CMK (cell line): ENCODE results near the gene ARFGAP3.
A peak's percentile ranks its signal among the peaks of the same experiment; 100 is the strongest.
"Not testable (repeated sequence)": the region's sequence is repeated elsewhere in the genome, so short reads cannot be mapped to it uniquely, and the experiment has no call there.

Experiments
- DNase-seq: peaks from one replicate; pipeline ENCODE4 v3.0.0-alpha.2; 2010; ENCODE audit warnings: low read depth

ARFGAP3 gene

DNA sequence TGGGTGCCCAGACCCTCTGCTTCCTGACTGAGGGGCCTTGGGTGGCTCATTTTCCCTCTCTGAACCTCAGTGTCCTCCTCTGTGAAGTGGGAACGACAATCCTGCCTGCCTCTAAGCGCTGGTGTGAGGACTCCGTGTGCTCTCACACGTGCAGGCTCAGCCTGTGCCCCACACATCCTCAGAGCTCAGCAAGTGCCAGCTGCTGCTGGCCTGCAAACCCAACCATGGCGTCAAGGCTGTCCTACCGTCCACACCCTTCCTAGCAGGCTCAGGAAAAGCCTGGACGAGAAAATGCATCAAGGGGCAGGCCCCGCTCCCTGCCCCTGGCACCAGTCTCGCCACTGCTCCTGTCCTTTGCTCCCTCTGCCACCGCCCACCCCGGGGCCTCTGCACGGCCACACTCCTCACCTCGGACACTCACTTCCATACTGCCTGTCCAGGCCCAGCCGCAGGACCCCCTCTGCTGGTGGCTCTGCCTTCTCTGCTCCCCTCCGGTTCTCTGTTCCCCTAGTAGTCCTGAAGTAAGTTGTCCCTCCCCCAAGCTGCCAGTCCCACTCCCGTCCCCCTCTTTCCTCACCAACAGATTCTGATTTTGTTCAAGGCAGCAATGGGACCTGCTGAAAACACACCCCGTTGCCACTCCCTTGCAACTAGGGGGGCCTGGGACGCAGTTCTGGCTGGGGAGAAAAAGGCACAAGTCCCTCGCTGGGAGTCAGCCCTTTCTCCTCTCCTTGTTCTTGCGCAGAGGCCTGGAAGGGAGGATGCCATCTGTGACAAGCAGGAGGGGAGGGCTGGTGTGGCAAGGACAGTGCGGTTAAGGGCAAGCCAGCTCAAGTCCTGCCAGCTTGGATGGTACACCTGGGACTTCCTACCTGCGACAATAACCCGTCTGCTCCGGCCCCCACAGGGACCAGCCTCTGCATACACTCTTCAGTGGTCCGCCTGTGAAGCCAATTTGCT is 62.2 kb downstream of the ARFGAP3 start:
- DNase-seq, result no peak

DNA sequence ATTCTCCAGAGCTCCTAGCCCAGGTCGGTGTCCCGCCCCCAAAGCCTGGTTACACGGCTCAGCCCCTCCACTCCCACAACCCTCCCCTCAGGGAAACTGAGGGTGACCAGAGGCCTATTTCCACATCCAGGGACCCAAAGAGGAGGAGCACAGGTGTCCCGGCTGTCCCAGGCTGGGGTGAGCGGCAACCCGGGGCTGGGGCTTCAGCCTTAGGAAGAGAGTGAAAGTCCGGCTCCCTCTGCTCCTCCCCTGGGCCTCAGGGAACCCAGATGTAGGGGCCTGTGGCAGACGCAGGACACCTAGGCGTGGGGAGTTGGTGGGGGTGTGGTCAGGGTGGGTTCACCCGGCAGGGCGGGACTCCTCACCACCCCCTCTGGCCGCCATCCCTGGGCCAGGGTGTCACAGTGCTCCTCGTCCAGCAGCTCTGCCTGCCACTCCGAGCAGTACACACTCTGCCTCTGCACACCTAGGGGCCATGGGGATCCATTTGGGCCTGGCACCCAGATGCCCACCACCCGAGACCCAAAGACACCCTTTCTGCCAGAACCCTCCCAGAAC is 63.1 kb downstream of the ARFGAP3 start:
- DNase-seq, result no peak

DNA sequence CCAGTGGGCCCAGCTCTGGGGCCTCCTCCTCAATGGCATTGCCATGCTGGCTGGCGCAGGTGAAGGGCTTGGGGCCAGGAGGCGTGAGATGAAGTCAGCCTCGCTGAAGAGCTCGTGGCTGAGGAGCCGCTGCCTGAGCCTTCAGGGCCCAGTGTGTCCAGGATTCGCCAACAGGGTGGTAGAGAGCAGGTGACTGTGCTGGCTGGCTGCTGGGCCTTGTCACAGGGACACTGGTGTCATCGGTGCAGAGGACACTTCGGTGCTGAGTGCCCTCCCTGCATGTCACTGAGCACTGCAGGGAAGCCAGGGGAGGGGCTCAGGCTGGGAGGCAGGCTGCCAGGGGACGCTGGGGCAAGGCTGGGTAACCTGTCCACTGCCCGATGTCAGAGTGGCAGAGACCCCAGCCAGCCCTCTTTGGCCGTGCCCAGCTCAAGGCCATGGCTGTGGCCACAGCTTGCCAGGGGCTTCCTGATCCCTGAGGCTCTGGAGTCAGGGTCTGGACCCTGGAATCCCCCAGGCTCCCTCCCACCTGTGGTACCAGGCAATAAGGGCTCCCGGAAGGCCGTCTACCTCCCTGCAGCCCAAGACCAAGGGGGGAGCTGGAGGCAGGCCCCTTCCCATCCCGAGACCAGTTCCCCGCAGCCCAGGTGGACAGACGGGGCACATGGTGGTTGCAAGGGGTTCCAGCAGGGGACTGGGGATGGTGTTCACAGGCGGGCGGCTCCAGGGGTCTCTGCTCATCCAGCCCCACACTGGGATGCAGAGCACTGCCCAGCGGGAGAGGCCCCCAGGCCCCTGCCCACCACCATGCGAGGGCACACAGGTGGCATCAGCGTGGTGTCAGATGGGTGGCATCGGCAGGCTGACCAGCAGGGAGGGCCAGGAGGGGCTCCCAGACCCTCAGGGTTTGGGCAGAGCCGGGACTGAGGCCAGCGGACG is 63.9 kb downstream of the ARFGAP3 start:
- no peak for DNase-seq

DNA sequence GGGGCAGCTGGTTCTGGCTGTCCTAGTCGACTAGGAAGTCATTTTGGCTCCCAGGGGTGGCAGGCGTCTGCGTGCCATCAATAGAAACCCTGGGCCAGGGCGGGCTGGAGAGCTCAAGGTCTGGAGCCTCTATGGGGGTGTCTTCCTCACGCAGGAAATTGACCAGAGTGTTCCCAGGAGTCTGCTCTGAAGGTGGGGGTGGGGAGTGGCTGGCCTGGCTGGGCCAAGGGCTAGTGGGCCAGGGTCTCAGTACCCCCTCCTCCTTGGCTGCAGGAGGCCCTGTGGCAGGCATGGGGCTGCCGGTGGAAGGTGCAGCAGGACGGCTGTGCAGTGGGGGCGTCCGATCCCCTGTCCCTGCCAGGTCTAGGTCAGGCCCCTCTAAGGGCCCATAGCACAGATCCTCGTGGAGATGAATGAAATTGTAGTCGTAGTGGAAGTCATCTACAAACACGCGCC is 64.6 kb downstream of the ARFGAP3 start:
- DNase-seq, result no peak

DNA sequence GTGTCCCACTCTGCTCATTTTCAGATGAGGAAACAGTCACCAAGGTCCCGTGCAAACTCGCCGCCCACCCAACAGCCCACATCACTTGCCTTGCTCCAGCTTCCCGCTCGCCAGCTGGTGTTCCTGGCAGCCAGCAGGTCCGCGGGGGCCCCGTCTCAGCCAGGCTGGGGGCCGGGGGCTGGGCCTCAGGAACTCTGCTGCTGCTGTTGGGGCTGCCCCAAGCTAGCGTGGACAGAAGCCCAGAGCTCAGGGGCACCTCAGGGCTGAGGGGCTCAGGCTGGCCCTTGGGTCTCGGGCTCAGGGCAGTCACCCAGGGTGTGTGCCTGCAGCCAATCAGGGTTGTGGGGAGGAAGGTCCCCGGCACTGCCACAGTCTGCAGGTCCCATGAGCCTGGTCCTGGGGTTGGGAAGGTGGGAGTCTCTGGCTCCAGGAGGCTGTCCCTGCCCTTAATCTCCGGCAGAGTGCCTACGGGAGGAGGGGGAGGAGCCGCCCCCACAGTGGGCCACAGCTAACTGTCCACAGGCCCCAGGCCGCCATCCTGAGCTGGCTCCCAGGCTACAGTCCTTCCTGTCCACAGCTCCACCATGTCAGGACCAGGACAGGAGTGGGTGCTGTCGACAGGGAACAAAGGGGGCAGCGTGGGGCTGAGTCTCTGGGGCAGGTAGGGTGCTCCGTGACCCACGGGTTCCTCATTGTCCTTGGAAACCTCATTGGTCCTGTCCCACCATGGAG is 65.2 kb downstream of the ARFGAP3 start:
- no peak for DNase-seq

DNA sequence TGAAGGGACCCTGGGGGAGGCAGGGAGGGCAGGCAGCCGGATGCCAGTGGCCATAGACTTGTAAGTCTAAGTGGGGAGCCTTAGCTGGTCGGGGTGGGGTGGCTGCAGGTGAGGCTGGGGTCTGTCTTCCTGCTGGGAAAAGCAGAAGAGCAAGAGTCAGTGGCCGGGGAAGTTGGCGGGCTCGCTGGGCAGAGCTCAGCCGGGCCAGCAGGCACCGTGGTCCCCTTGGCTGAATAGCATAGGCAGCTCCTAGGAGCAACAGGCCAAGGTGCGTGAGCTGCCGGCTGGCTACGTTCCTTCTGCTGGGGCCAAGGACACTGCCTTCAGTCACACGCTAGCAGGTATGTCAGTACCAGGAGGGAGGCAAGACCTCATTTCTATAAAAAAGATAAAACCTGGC is 68.6 kb downstream of the ARFGAP3 start:
- DNase-seq, result no peak

DNA sequence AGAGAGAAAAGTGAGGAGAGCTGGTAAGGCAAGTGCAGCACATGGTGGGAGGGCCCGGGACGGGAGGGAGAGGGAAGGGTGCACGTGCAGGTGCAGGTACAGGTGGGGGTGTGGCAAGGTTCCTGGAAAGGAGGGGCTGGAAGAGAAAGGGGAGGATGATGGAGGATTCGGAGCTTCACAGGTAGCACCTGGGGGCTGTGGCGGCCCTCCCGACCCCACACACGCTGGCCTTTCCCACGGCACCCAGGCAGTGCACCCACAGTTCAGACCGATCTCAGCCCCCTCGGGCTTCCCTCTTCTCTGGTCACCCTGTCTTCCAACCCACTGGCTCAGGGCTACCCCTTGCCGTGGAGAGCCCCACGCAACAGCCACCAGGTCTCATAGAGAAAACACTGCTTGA is 69.1 kb downstream of the ARFGAP3 start:
- no peak for DNase-seq

DNA sequence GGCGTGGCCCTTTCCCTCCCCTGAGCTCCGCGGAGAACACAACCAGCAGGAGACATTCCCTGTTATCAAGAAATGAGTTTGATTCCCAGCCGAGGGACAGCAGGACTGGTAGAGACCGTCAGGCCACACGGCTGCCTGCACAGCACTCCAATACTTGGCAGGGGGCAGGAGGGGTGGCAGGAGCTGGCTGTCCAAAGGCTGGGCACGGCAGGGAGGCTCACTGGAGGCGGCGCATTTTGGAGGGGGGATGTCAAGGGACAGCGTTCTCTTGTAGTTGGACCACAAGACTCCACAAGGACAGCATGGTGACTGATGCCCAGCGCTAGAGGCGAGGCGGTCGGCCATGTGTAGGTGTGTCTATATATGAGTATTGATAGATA is 69.7 kb downstream of the ARFGAP3 start:
- DNase-seq, result no peak

DNA sequence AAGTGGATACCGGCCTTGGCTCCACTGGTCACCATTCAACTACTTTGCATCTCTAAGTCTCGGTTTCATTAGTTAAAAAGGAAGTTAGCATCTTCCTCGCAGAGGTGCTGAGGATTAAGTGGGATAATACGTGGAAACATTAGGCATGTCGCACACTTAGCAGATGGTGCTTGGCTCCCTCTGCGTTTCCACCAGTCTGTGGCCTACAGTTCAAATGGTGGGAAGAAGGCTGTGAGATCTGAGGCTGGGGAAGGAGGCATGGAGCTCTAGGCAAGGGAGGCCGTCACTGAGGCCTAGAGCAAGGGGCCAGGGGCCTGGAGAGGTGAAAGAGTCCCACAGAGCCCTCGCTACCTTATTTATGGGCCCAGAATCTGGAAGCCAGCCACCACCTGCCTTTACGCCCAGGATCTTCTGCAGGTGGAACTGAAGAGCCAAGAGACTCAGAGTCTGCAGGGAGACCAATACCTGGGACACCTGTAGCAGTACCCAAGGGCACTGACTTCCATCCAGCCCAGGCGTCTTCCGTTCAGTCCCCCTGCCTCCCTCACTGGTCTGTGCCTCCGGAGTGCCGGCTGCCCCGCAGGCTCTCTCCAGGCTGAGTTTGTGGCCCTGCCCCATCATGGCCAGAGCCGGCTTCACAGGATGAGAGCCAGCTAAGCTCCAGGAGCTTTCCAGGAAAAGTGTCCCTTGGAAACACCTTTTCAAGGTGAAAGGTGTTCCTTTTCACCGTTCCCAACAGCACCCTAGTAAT is 70.3 kb downstream of the ARFGAP3 start:
- no peak for DNase-seq

DNA sequence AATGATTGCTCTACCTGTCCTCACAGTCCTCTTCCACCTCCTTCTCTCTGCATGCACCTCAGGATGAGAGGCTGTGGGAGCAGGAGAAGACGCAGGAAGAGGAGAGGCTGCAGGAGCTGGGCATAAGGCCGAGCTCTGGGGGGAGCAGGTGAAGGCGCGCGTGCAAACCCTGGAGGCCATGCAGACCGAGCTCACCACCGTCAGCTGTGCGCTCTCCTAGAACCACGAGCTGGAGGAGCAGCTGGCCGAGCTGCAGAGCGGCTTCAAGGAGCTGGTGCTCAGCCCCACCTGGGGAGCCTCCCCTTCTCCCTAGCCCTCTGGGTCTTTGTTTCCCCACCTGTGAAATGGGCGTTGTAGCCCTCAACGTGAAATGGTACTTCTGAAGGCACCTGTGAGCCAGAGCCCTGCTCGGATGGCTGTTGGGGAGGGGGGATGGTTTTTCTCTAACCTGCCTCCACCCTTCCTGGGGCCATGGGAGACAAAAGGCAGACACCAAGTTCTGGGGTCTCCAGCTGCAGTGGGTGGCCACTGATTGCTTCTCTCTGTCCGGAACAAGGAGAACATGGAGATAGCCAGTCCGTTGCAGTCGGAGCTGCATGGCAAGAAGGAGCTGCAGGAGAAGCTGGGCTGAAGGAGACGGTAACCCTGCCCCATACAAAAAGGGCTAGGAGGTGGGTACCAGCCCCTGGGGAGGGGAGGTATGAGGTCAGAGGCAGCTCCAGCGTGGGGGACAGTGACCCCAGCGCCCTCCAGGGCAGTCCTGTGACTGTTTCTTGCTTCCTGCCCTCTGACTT is 71.2 kb downstream of the ARFGAP3 start:
- DNase-seq, result no peak

DNA sequence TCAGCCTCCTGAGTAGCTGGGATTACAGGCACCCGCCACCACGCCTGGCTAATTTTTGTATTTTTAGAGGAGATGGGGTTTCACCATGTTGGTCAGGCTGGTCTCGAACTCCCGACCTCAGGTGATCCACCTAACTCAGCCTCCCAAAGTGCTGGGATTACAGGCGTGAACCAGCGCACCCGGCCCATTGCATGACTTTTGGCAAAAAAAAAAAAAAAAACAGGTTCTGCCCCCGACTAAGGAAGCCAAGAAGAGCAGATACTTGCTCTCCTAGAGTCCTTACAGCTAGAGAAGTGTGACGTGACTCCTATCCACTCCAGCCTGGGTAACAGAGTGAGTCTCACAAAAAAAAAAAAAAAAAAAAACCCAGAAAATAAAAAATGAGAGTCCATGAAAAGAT is 74.8 kb downstream of the ARFGAP3 start:
- not testable (repeated sequence) for DNase-seq

DNA sequence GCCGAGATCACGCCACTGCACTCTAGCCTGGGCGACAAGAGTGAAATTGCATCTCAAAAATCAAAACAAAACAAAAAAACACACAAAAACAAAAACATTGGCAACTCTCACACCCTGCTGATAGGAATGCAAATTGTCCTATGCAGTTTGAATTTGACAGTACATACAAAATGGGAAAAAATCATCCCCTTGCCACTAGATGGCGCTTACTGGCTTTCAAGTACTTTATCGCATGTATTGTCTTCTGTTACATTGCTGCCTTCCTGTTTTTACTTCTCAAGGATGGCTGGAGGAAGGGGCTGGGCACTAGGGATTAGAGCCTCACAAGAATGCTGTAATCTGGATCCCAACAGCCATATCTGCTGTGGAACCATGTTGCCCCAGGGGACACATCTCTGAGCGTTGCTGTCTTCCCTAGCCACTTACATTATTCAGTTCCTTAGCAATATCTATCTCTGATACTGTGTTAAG is 77.0 kb downstream of the ARFGAP3 start:
- peak; percentile 77 for DNase-seq

DNA sequence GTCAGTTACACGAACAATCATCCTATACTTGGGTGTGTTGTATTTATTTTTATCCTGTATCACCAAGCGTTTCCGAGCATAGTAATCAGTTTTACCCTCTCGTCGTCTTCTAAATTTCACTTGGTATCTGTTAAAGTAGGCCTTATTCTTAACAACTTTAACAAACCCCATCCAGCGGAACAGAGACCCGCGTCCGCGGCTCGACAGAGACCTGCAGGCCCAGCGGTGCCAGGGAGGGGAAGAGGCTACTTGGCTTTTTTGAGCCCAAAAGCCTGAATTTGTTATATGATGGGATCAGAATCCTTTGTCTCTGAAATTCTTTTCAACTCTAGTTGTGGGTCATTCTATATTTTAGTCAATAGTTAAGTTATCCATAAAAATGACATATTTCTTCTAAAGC is 79.9 kb downstream of the ARFGAP3 start:
- no peak for DNase-seq

DNA sequence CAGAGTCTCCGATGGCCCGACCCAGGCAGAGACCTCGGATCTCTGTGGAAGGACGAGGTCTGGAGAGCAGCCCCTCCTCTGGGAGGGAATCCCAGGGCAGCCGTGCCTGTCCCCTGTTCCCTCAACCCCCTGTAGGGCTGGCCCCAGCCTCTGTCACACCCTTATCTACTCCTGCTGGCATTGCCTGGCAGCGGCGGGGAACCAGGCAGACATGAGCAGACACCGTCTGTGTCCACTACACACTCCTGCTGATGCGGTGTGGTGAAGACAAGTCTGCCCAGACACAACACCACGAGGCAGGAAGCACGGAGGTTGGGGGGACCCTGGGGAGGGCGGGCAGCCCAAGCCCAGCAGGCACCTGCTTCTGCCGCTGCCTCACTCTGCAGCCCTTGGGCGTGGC is 83.9 kb downstream of the ARFGAP3 start:
- DNase-seq, result no peak

DNA sequence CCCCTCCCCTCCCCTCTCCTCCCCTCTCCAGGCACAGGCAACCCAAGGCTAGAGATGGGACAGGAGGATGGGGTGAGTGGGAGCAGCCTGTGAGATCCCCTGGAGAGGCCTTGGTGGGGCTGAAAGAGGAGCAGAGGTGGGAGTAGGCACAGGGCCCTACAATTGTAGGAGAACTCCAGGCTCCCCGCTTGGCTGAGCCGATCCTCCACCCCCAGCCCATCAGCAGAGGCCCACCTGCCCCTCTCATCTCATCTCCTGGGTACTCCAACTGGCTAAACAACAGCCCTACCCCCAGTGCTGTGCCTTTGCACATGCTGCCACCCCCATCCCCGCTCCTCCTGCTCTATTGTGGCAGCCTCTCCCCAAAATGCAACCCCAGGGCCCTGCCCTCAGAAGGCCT is 84.4 kb downstream of the ARFGAP3 start:
- no peak for DNase-seq

DNA sequence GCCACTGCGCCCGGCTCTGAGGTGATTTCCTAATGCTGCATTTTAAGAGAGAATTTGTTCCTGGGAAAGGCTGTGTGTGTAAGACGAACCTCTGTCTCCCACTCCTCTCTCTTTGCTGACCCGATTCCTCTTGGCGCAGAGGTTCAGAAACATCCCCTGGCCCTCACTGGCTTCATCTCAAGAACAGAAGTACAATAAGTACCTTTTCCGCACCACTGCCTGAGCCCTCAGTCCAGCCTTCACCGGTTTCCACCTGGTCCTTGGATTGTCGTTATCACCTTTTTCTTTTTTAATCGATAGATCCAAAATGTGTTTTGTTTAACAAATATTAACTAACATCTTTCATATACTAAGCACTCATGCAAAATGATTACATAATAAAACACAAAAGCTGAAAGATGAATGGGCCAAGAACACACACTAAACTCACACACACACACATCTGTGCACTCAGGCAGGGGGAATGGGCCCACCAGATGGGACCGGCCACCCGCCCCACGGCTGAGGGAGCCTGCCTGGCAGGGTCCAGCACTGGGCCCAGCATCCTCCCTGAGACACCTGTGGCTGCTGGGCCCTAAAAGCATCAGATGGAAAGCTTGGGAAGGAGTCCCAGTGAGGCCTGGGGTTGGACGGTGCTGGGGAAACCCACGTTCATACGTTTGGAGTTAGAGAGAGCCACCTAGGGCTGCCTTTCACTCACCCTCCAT is 86.0 kb downstream of the ARFGAP3 start:
- no peak for DNase-seq

DNA sequence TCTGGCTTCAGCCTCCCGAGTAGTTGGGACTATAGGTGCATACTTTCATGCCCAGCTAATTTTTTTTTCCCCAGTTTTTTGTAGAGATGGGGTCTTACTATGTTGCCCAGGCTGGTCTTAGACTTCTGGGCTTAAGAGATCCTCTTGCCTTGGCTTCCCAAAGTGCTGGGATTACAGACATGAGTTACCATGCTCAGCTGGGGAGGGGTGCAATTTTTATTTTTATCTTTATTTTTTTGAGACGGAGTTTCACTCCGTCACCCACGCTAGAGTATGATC is 86.7 kb downstream of the ARFGAP3 start:
- DNase-seq, result no peak

DNA sequence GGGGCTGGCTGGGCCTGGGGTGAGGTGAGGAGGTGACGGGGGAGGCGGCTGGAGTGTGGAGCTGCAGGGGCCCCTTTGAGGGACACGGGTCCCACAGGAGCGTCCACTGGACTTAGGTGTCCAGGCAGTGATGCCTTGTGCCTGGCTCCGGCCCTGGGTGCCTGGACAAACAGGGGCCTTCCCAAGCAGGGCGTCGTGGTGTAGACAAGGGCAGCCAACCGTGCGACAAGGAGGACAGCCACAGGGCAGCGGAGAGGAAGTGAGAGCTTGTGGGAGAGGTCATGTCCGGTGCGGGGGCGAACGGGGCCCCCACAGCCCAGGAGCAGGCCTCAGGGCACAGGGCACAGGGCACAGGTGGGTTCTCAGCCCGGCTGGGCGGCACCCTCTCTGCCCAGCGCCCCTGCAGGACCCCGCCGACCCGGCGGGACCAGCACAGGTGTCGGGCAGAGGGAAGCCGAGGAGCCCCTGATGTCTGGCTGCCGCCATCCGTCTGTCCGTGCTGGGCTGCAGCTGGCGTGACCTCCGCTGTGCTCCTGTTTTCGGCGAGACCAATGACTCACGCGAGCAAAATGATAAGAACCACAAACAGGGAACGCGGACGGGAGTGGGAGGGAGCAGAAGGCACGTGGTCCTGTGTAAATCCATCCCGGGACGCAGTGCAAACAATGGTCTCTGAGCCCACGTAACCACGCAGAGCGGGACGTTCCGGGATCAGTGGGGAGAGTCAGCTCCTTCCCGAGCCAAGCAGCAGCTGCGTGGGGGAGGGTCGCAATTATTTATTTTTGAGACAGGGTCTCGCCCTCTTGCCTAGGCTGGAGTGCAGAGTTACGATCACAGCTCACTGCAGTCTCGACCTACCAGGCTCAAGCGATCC is 87.3 kb downstream of the ARFGAP3 start:
- DNase-seq, result no peak

DNA sequence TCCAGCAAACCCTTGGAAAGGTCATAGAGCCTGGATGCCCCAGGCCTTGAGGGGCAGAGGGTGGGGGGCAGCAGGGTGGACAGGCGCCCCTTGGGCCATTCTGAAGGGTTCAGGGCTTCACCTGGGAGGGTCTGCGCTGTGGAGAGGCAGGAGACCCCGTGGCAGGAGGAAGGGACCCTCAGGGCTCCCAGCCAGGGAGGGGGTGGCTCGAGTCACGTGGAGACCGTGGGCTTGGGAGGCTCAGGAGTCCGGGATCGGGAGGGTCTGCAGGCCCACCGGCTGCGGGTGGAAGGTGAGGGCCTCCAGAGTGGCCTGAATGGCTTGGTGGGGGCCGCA is 87.9 kb downstream of the ARFGAP3 start:
- no peak for DNase-seq
